ENCODE data around the gene CYP26B1.

CYP26B1 gene

GRCh38 chr2:72080286-72081145 is 67.1 kb downstream of the CYP26B1 start:
- DNase-seq, result no peak

All from suppressor macrophage treated with lipopolysaccharide for 4 hours (primary cell).